Progenitor cell of endocrine pancreas (in vitro differentiated cells): ENCODE data around the gene PDIA2. TPM values are rescaled to one million over a fixed set of nuclear protein-coding genes. Genes with fewer than 3 reads are reported as not detected.

Source experiments
- DNase-seq: peaks from one replicate; pipeline ENCODE4 v3.0.0; 2021; ENCODE audit warnings: low spot score; ENCODE audit not compliant: unreplicated experiment
- H3K27ac Mint-ChIP-seq: 2 replicates; pipeline ENCODE4 v1.8.0; 2021; ENCODE audit warnings: mild to moderate bottlenecking, moderate library complexity, mixed read lengths
- H3K27me3 Mint-ChIP-seq: 2 replicates; pipeline ENCODE4 v1.8.0; 2021; ENCODE audit warnings: mixed read lengths
- H3K36me3 Mint-ChIP-seq: 2 replicates; pipeline ENCODE4 v1.8.0; 2022; ENCODE audit warnings: mixed read lengths; ENCODE audit not compliant: insufficient read depth
- H3K4me1 Mint-ChIP-seq: 2 replicates; pipeline ENCODE4 v1.8.0; 2021; ENCODE audit warnings: low read depth, mixed read lengths
- H3K4me3 Mint-ChIP-seq: 2 replicates; pipeline ENCODE4 v1.8.0; 2021; ENCODE audit warnings: low read depth, mild to moderate bottlenecking, moderate library complexity, mixed read lengths
- H3K9me3 Mint-ChIP-seq: 2 replicates; pipeline ENCODE4 v1.8.0; 2021; ENCODE audit warnings: low read depth, mixed read lengths
- CTCF ChIP-seq: fragments of 200-600 bp; sonication (generic); IDR thresholded peaks from one replicate; pipeline ENCODE4 v1.5.0; 2021; ENCODE audit warnings: antibody characterized with exemption, mild to moderate bottlenecking; ENCODE audit not compliant: unreplicated experiment
- total RNA-seq: library from RNA; stranded (reverse); gene quantifications from 2 replicates; pipeline ENCODE4 v1.2.1, GENCODE V29; 2021

PDIA2 gene
- total RNA-seq, 1 donor from 2014 or later: 3.8 TPM

- H3K4me1 Mint-ChIP-seq: peaks cover 2% of the 10 kb centered on the region
- peaks cover 3% of the 10 kb centered on the region for H3K36me3 Mint-ChIP-seq
- no peaks in the 10 kb centered on the region for H3K27me3 Mint-ChIP-seq
- H3K4me3 Mint-ChIP-seq: no peak overlapping the region
- H3K27ac Mint-ChIP-seq: no peak overlapping the region
- TF ChIP-seq CTCF: no peak
- no peak for DNase-seq
- no peaks in the 10 kb centered on the region for H3K9me3 Mint-ChIP-seq
Measured at GRCh38 chr16:243348-243747, 39.6 kb upstream of the PDIA2 start.

GRCh38 chr16:245105-245504, 37.9 kb upstream of the PDIA2 start:
- no peak for DNase-seq
- H3K4me1 Mint-ChIP-seq: peaks cover 2% of the 10 kb centered on the region
- TF ChIP-seq CTCF: no peak
- no peaks in the 10 kb centered on the region for H3K27me3 Mint-ChIP-seq
- H3K36me3 Mint-ChIP-seq: peaks cover 3% of the 10 kb centered on the region
- H3K9me3 Mint-ChIP-seq: no peaks in the 10 kb centered on the region
- no peak overlapping the region for H3K4me3 Mint-ChIP-seq
- peak overlapping the region; percentile 80 for H3K27ac Mint-ChIP-seq

- no peak for DNase-seq
- peaks cover 10% of the 10 kb centered on the region for H3K36me3 Mint-ChIP-seq
- H3K4me1 Mint-ChIP-seq: peaks cover 9% of the 10 kb centered on the region
- H3K27me3 Mint-ChIP-seq: no peaks in the 10 kb centered on the region
- H3K9me3 Mint-ChIP-seq: no peaks in the 10 kb centered on the region
- no peak overlapping the region for H3K27ac Mint-ChIP-seq
- no peak for TF ChIP-seq CTCF
- no peak overlapping the region for H3K4me3 Mint-ChIP-seq
Measured at GRCh38 chr16:247027-247426, 35.9 kb upstream of the PDIA2 start.

- H3K27ac Mint-ChIP-seq: no peak overlapping the region
- H3K4me3 Mint-ChIP-seq: no peak overlapping the region
- no peaks in the 10 kb centered on the region for H3K9me3 Mint-ChIP-seq
- H3K27me3 Mint-ChIP-seq: no peaks in the 10 kb centered on the region
- H3K36me3 Mint-ChIP-seq: peaks cover 16% of the 10 kb centered on the region
- peaks cover 18% of the 10 kb centered on the region for H3K4me1 Mint-ChIP-seq
- TF ChIP-seq CTCF: no peak
- no peak for DNase-seq
Measured at GRCh38 chr16:249431-249830, 33.5 kb upstream of the PDIA2 start.

- peak overlapping the region; percentile 42 for H3K4me3 Mint-ChIP-seq
- H3K36me3 Mint-ChIP-seq: peaks cover 27% of the 10 kb centered on the region
- peak overlapping the region; percentile 91 for H3K27ac Mint-ChIP-seq
- no peaks in the 10 kb centered on the region for H3K27me3 Mint-ChIP-seq
- no peak for TF ChIP-seq CTCF
- H3K4me1 Mint-ChIP-seq: peaks cover 18% of the 10 kb centered on the region
- no peak for DNase-seq
- no peaks in the 10 kb centered on the region for H3K9me3 Mint-ChIP-seq
Measured at GRCh38 chr16:252366-253337, 30.3 kb upstream of the PDIA2 start.
